Endothelial cell of umbilical vein (primary cell): Measurements from ENCODE around the gene NDST4. TPM values are rescaled to one million over a fixed set of nuclear protein-coding genes. Genes with fewer than 3 reads are reported as not detected.

Experiments
- BruUV-seq: library from RNA; stranded (reverse); fragments of 400-500 nt; replicated peaks from 2 replicates; lab custom pipeline; 2021; lab: Mats Ljungman, UMichigan
- CTCF ChIA-PET: fragments of 300-600, 350-600 bp; sonication (Branson Sonifier 250); formaldehyde crosslinking; loops from one replicate; lab custom pipeline; 2021; ENCODE audit warnings: antibody characterized with exemption, inconsistent platforms; lab: Charles Lee
- POLR2A ChIA-PET: fragments of 300-600, 350-600 bp; sonication (Branson Sonifier 250); formaldehyde crosslinking; loops from one replicate; lab custom pipeline; 2021; ENCODE audit warnings: antibody characterized with exemption, inconsistent platforms; lab: Charles Lee
- DNase-seq: peaks from one replicate; pipeline ENCODE4 v3.0.0-alpha.2; 2011; ENCODE audit warnings: low read depth, low spot score
- FAIRE-seq: peaks from 2 replicates; lab custom pipeline; 2011; peaks lifted over from hg19 to GRCh38; lab: Jason Lieb, UNC
- H2AFZ ChIP-seq: 2 replicates; pipeline ENCODE4 v1.6.0; 2012; ENCODE audit warnings: low read depth, low read length, control low read depth, inconsistent platforms
- H3K27ac ChIP-seq: 2 replicates; pipeline ENCODE4 v1.5.1; 2011; ENCODE audit warnings: low read depth, mild to moderate bottlenecking, control low read depth, low read length, moderate library complexity; ENCODE audit not compliant: insufficient read depth
- H3K27me3 ChIP-seq, 2 experiments: 2 replicates each; pipeline versions ENCODE4 v1.6.0 to v1.6.1; 2011; ENCODE audit warnings: low read length in 2 of 2, mixed read lengths in 1 of 2; ENCODE audit not compliant: control insufficient read depth in 2 of 2, insufficient read depth in 2 of 2
- H3K36me3 ChIP-seq, 2 experiments: 2 replicates in 1 of 2; 3 replicates in 1 of 2; pipeline ENCODE4 v1.5.1; 2011; ENCODE audit warnings: low read length in 2 of 2, mild to moderate bottlenecking in 1 of 2, moderate library complexity in 1 of 2; ENCODE audit not compliant: control insufficient read depth in 2 of 2, insufficient read depth in 2 of 2; ENCODE audit errors: extremely low read depth in 1 of 2
- H3K4me1 ChIP-seq: 3 replicates; pipeline ENCODE4 v1.5.1; 2011; ENCODE audit warnings: mild to moderate bottlenecking, low read length; ENCODE audit not compliant: control insufficient read depth, insufficient read depth; ENCODE audit errors: extremely low read depth
- H3K4me2 ChIP-seq: 2 replicates; pipeline ENCODE4 v1.6.1; 2011; ENCODE audit warnings: low read length, control low read depth, mixed read lengths; ENCODE audit not compliant: insufficient read depth
- H3K4me3 ChIP-seq, 3 experiments: fragments of 200-600 bp in 1 of 3; sonication (generic), shearing (Covaris generic) in 1 of 3; replicated peaks in 1 of 3; 2 replicates each; pipeline ENCODE4 v1.5.1; 2011 to 2016; ENCODE audit warnings: control low read depth in 3 of 3, low read length in 3 of 3, mild to moderate bottlenecking in 2 of 3, inconsistent platforms in 1 of 3, low read depth in 1 of 3, moderate library complexity in 1 of 3; ENCODE audit not compliant: insufficient read depth in 1 of 3
- H3K79me2 ChIP-seq: 2 replicates; pipeline ENCODE4 v1.6.0; 2012; ENCODE audit warnings: low read length, inconsistent platforms; ENCODE audit not compliant: control insufficient read depth, insufficient read depth
- H3K9ac ChIP-seq: replicated peaks from 2 replicates; pipeline ENCODE3; 2011; ENCODE audit warnings: low read length, control low read depth; ENCODE audit not compliant: insufficient read depth; ENCODE audit errors: extremely low read depth
- H3K9me1 ChIP-seq: replicated peaks from 3 replicates; pipeline ENCODE4 v1.6.0; 2011; ENCODE audit warnings: mild to moderate bottlenecking, low read length; ENCODE audit not compliant: control insufficient read depth, insufficient read depth; ENCODE audit errors: extremely low read depth
- H3K9me3 ChIP-seq: replicated peaks from 2 replicates; pipeline ENCODE4 v1.5.1; 2012; ENCODE audit warnings: low read length, inconsistent platforms; ENCODE audit not compliant: control insufficient read depth, insufficient read depth
- H4K20me1 ChIP-seq: replicated peaks from 2 replicates; pipeline ENCODE3; 2011; ENCODE audit warnings: mild to moderate bottlenecking, low read length; ENCODE audit not compliant: control insufficient read depth, insufficient read depth; ENCODE audit errors: extremely low read depth
- CTCF ChIP-seq, 2 donors: IDR thresholded peaks; 1 replicate in 1 of 2; 2 replicates in 1 of 2; pipeline ENCODE4 v1.5.1; 2011; ENCODE audit warnings: low read length in 2 of 2, mild to moderate bottlenecking in 2 of 2, moderate library complexity in 2 of 2, control low read depth in 1 of 2, inconsistent platforms in 1 of 2, low read depth in 1 of 2; ENCODE audit not compliant: insufficient read depth in 1 of 2; ENCODE audit errors: extremely low read depth in 1 of 2
- EZH2 ChIP-seq: IDR thresholded peaks from 2 replicates; pipeline ENCODE4 v1.6.1; 2012; ENCODE audit warnings: borderline replicate concordance, low read depth, mild to moderate bottlenecking, moderate library complexity, low read length, inconsistent platforms; ENCODE audit not compliant: severe bottlenecking
- FOS ChIP-seq: IDR thresholded peaks from 2 replicates; pipeline ENCODE4 v1.6.1; 2011; ENCODE audit warnings: mild to moderate bottlenecking, low read length, moderate library complexity, borderline replicate concordance; ENCODE audit not compliant: insufficient read depth
- GATA2 ChIP-seq: IDR thresholded peaks from 2 replicates; pipeline ENCODE4 v1.7.0; 2011; ENCODE audit warnings: low read depth, mild to moderate bottlenecking, moderate library complexity, mixed read lengths, low read length; ENCODE audit not compliant: insufficient read length, insufficient read depth
- JUN ChIP-seq: IDR thresholded peaks from 2 replicates; pipeline ENCODE4 v1.6.1; 2011; ENCODE audit warnings: borderline replicate concordance, low read depth; ENCODE audit not compliant: insufficient read length, insufficient read depth
- MAX ChIP-seq: IDR thresholded peaks from 2 replicates; pipeline ENCODE4 v1.6.1; 2011; ENCODE audit not compliant: insufficient read depth, insufficient read length
- MYC ChIP-seq: IDR thresholded peaks from one replicate; pipeline ENCODE4 v1.6.1; 2011; ENCODE audit warnings: mild to moderate bottlenecking, low read depth, low read length
- POLR2A ChIP-seq: IDR thresholded peaks from 2 replicates; pipeline ENCODE4 v1.6.1; 2012; ENCODE audit warnings: low read depth, mild to moderate bottlenecking, control low read depth, low read length
- POLR2AphosphoS5 ChIP-seq: IDR thresholded peaks from 2 replicates; pipeline ENCODE4 v1.6.1; 2012; ENCODE audit warnings: low read depth, mild to moderate bottlenecking, control low read depth, low read length, moderate library complexity; ENCODE audit not compliant: insufficient read depth
- dilution Hi-C: fragments of 300-500 bp; cut with MboI; formaldehyde crosslinking; loops from one replicate; pipeline ENCODE4 v1.15.0; 2019; ENCODE audit warnings: low sequenced_read_pairs; ENCODE audit not compliant: extremely low pct_ligation_motif_present
- intact Hi-C: fragments of 100-400 bp; cut with micrococcal nuclease; formaldehyde crosslinking; loops from one replicate; pipeline ENCODE4 v1.10.0; 2022
- polyA plus RNA-seq, 4 experiments: library from polyadenylated mRNA; depleted of rRNA in 3 of 4; stranded (reverse) in 3 of 4; unstranded in 1 of 4; fragments of >200 nt; gene quantifications; 2 replicates each; pipeline versions ENCODE4 v1.2.1 to v1.2.3, GENCODE V29; 2011 to 2012; ENCODE audit warnings: missing spikeins in 1 of 4
- total RNA-seq: library from RNA; stranded (reverse); gene quantifications from 2 replicates; pipeline ENCODE4 v1.2.3, GENCODE V29; 2021

Gene NDST4
- total and polyA plus RNA-seq, 2 donors (not counting 3 experiments of a cell fraction or from before 2014, with no cell fraction given) = not detected

- FAIRE-seq (no peak), DNase-seq (no peak)
- intact Hi-C loops (no loop called here), dilution Hi-C loops (no loop called here)
- no peaks in the 10 kb centered on the region for H3K9me1 ChIP-seq
- H4K20me1 ChIP-seq = no peaks in the 10 kb centered on the region
- no peaks in the 10 kb centered on the region for H3K27me3 ChIP-seq
- BruUV-seq = no TSS peak
- no peak overlapping the region for H3K4me2 ChIP-seq
- CTCF ChIA-PET = no interaction called here
- H3K36me3 ChIP-seq = no peaks in the 10 kb centered on the region
- H3K4me1 ChIP-seq = no peaks in the 10 kb centered on the region
- no peaks in the 10 kb centered on the region for H3K9me3 ChIP-seq
- TF ChIP-seq MAX (no peak), POLR2A (no peak), FOS (no peak)
- no peak overlapping the region for H3K9ac ChIP-seq
- no peak overlapping the region for H3K27ac ChIP-seq
- H3K4me3 ChIP-seq = no peak overlapping the region
- POLR2A ChIA-PET = no interaction called here
- H3K79me2 ChIP-seq = no peaks in the 10 kb centered on the region
- H2AFZ ChIP-seq = no peak overlapping the region
Measured at GRCh38 chr4:114999880-115000279, 113.5 kb downstream of the NDST4 start.

DNA sequence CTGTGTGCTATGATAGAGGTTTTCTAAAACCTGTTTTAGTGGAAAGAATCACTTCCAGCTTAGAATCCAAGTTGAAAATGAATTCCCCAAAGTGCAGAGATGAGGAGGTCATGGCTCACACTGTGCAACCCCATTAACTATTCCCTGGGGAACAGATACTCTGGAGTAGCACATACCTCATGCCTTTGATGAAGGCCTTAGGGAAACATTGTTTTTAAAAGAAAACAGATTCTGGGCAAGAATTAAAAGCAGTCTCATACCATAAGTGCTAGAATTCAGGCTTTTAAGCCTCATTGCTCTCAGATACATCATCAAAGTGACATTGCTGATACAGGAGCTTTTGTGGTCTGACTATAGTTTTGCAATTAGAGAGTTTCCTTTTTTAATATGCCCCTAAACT, 115.1 kb downstream of the NDST4 start:
- no peaks in the 10 kb centered on the region for H3K36me3 ChIP-seq
- H3K27me3 ChIP-seq = no peaks in the 10 kb centered on the region
- H3K9ac ChIP-seq = no peak overlapping the region
- no peaks in the 10 kb centered on the region for H3K4me1 ChIP-seq
- dilution Hi-C loops (no loop called here), intact Hi-C loops (no loop called here)
- TF ChIP-seq FOS = no peak
- TF ChIP-seq CTCF (IDR thresholded peaks at IDR 0.05; ENCODE audit: extremely low read depth in 1 of 2, insufficient read depth in 1 of 2, low read depth in 1 of 2, low read length in 2 of 2) = no peak
- TF ChIP-seq POLR2A = no peak
- no peak for TF ChIP-seq MYC
- no peak for TF ChIP-seq GATA2
- TF ChIP-seq JUN = no peak
- no peak for TF ChIP-seq POLR2AphosphoS5
- TF ChIP-seq MAX = no peak
- TF ChIP-seq EZH2 = no peak
- H3K27ac ChIP-seq = no peak overlapping the region
- no peak overlapping the region for H3K4me3 ChIP-seq
- H3K4me2 ChIP-seq = no peak overlapping the region
- DNase-seq (no peak), FAIRE-seq (no peak)
- BruUV-seq = no TSS peak
- H3K9me1 ChIP-seq = no peaks in the 10 kb centered on the region
- POLR2A ChIA-PET = no interaction called here
- CTCF ChIA-PET = no interaction called here
- no peaks in the 10 kb centered on the region for H3K79me2 ChIP-seq
- no peaks in the 10 kb centered on the region for H3K9me3 ChIP-seq
- H4K20me1 ChIP-seq = no peaks in the 10 kb centered on the region
- no peak overlapping the region for H2AFZ ChIP-seq
